Measurements from ENCODE around the gene MYBL2. TPM values are rescaled to one million over a fixed set of nuclear protein-coding genes. Genes with fewer than 3 reads are reported as not detected.
"Not testable (repeated sequence)": the region's sequence is repeated elsewhere in the genome, so short reads cannot be mapped to it uniquely, and the experiment has no call there.

Gene MYBL2
- total RNA-seq (2014; rRNA removed; shearing (Covaris generic)): 21.3 and 40.8 TPM in 2 replicates

DNA sequence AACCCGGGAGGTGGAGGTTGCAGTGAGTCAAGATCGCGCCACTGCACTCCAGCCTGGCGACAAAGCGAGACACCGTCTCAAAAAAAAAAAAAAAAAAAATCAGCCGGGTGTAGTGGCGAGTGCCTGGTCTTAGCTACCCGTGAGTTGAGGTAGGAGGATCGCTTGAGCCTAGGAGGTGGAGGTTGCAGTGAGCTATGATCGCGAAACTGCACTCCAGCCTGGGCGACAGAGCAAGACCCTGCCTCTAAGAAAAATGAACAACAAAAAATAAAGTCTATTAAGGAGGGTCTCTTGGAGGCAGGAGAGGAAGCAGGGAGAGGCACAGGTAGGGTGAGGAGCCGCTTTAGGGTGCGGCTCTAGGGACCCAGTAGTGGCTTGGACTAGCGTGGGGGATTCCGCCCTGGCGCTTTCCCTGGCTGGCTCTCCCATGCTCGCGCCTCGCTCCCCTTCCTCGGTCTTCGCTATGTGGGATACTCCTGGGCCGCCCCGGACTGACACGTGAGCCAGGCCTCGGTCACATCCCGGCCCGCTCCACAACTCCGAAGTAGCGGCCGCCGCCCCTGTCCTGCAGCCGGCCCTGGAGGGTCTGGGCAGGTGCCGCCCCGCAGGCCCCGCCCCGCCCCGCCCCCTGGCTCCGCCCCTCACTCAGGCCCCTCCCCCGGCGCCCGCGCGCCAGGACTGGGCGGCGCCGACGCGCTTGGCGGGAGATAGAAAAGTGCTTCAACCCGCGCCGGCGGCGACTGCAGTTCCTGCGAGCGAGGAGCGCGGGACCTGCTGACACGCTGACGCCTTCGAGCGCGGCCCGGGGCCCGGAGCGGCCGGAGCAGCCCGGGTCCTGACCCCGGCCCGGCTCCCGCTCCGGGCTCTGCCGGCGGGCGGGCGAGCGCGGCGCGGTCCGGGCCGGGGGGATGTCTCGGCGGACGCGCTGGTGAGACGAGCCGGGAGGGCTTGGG, at the start of gene MYBL2:
Gene MYBL2, plus strand, starts transcription at position 739 of the 953 bp plus-strand sequence. Its CDS starts 170 bp downstream, at position 909.
- DNase-seq (ENCODE audit: low spot score): peak; percentile 36

DNA sequence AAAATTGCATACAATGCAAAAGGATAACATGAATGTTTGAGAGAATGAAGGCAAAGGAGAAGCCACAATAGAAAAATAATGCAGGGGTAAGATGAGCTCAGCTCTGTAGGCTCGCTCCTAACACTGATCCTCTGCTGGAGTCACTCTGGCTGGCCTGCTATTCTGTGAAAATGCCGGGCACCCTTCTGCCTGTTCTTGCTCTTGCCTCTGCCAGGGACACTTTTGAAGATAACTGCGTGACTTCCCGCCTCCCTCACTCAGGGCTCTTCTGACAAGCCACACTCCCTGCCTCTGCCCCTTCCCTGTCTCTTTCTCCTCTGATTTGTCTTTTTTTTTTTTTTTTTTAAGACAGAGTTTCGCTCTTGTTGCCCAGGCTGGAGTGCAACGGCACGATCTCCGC, 35.3 kb upstream of the MYBL2 start:
- DNase-seq (ENCODE audit: low spot score): no peak

DNA sequence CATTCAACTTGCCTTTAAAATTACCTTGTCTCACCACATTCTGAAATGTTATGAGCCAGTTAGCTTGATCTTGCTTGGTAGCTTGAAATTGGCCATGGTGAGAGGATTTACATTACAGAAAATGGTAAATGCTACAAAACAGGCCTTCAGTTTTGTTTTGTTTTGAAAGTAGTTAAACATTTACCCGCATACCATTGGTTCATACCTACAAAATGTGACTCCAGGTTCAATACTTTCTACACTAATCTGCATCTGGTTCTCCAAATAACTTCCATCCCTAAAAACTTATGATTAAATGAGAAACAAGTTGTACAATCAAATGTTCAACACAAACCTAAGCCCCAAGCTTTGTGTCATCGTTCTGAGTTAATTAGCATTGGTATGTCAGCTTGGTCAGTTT, 30.5 kb upstream of the MYBL2 start:
- DNase-seq (ENCODE audit: low spot score): no peak

DNA sequence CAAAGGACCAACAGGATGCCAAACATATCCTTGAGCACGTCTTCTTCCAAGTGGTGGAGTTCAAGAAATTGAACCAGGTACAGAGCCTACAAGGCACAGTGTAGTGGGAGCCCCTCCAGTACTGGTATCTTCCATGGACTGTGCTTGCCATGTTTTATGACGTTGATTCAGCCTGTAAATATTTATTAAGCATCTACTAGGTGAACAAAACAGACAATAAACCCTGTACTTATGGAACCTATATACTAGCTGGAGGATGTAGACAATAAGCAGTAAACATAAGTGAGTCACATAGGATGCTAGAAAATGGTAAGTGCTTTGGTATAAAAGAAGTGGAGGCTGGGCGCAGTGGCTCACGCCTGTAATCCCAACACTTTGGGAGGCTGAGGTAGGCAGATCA, 24.4 kb upstream of the MYBL2 start:
- no peak for DNase-seq (ENCODE audit: low spot score)

DNA sequence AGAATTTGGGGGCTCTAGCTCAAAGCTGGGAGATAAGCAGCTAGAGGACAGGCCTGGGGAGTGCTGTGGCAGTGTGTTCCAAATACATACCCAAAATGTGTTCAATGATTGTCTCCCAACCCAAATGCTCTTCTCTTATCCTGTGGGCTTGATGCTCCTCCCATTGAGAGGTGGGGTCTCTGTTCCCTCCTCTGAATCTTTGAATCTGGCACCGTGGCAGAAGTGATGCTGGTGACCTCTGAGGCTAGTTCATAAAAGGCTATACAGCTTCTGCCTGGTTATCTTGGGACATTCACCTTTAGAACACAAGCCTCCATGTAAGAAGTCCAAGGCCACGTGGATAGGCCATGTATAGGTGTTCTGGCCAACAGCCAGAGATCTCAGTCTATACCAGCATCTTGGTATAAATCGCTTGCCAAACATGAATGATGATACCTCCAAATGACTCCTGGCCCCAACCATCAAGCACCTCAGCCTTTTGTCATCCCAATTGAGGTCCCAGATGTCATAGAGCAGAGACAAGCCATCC, 15.9 kb upstream of the MYBL2 start:
- DNase-seq (ENCODE audit: low spot score): no peak

DNA sequence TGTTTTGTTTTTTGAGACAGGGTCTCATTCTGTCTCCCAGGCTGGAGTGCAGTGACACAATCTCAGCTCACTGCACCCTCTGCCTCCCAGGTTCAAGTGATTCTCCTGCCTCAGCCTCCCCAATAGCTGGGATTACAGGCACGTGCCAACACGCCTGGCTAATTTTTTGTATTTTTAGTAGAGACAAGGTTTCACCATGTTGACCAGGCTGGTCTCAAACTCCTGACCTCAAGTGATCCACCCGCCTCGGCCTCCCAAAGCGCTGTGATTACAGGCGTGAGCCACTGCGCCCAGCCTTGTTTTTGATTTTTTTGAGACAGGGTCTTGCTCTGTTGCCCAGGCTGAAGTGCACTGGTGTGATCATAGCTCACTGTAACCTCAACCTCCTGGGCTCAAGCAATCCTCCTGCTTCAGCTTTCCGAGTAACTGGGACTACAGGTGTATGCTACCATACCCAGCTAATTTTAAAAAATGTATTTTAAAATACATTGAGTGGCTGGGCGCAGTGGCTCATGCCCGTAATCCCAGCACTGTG, 15.2 kb upstream of the MYBL2 start:
- DNase-seq (ENCODE audit: low spot score): not testable (repeated sequence)

DNA sequence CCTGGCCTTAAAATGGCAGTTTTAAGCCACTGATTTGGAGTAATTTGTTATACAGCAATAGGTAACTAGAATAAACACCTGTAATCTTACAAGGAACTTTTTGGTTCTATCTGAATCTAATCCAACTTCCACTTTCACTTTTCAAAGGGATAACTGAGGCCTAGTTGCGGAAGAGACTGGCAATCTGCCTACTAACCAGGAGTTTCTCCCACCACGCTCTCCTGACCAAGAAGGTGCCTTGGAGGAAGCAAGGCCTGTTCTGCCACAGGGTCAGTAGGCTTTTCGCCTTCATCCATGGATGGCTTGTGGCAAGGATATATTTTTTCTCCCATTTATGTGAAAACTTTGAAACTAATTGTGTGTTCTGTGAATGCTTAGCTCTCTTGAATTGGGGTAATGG, 12.9 kb upstream of the MYBL2 start:
- no peak for DNase-seq (ENCODE audit: low spot score)

DNA sequence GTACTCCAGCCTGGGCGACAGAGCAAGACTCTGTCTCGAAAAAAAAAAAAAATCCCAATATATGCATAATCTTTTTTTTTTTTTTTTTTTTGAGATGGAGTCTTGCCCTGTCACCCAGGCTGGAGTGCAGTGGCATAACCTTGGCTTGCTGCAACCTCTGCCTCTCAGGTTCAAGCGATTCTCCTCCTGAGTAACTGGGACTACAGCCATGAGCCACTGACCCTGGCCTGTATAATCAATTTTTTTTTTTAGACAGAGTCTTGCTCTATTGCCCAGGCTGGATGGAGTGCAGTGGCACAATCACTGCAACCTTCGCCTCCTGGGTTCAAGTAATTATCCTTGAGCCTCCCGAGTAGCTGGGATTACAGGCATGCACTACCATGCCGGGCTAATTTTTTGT, 11.7 kb upstream of the MYBL2 start:
- not testable (repeated sequence) for DNase-seq (ENCODE audit: low spot score)

DNA sequence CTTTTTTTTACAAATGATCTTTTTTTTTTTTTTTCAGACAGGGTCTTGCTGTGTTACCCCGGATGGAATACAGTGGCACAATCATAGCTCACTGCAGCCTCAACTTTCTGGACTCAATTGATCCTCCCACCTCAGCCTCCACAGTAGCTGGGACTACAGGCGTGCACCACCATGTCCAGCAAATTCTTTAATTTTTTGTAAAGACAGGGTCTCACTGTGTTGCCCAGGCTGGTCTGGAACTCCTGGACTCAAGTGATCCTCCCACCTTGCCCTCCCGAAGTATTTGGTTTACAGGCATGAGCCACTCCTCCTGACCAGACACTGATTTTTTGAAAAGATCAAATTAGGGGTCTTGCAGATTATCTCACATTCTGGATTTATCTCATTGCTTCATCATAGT, 11.0 kb upstream of the MYBL2 start:
- DNase-seq (ENCODE audit: low spot score): no peak

DNA sequence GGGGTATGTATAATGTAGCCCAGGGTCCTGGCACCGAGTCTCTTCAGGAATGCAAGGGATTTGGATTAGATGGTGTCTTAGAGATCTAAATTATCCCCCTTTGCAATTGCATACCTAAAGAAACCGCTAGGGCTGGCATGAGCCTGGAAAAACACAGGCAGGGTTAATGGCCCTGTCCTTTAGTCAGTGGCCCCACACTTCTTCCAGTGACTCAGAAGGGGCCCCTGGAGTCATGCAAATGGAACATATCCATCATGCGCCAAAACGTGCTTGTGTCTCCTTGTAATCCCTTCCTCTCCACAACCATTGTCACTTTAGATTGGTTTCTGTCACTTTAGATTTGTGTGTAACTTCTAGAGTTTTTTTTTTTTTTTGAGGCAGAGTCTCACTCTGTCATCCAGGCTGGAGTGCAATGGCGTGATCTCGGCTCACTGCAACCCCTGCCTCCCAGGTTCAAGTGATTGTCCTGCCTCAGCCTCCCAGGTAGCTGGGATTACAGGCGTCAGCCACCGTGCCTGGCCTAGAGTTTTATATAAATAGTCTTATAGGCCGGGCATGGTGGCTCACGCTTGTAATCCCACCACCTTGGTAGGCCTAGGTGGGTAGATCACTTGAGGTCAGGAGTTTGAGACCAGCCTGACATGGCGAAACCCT, 8.7 kb upstream of the MYBL2 start:
- no peak for DNase-seq (ENCODE audit: low spot score)

DNA sequence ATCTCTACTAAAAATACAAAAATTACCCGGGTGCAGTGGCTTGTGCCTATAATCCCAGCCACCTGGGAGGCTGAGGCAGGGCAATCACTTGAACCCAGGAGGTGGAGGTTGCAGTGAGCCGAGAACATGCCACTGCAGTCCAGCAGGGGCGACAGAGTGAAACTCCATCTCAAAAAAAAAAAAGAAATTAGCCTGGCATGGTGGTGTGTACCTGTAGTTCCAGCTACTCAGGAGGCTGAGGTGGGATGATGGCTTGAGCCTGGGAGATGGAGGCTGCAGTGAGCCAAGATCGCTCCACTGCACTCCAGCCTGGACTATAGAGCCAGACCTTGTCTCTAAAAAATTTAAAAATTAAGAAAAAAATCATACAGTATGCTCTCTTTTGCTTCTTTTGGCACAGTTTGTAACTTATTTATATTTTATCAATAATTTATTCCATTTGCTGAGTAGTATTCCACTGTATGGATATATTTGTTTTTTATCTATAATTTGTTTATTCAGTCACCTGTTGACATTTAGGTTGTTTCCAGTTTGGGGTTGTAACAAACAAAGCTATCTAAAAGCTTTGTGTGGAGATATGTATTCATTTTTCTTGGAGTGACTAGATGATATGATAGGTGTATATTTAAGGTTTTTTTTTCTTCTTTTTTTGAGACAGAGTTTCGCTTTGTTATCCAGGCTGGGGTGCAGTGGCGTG, 8.0 kb upstream of the MYBL2 start:
- no peak for DNase-seq (ENCODE audit: low spot score)

DNA sequence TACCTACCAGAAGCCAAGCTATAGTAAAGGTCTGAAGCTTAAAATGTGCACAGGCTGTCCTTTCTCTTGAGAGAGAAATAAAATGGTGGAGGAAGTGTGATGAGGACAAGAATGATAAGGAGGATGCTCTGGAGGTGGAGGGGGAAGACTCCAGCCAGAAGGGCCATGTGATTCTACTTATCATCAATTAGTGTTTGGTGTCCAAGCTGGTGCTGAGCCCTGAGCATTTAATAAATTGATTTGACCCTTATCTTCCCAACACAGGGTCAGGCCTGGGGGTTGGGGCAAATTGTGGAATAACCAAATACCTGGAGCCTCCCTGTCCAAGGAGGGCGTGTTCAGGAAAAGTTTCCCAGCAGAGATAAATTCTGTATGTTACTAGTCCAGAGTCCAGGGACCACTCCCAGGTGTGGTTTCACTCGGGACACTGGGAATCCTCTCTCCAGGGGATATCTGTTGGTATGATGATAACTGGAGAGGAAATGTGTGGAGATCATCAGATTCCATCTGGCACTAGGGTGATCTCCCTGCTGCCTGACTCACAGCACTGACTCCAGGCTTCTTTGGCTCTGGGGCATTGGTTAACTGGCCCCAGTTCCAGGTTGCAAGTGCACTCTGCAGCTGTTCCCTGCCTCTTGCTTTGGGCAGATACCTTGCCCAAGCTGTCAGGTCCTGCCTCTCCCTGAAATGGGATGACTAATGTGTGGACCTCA, 3.8 kb upstream of the MYBL2 start:
- DNase-seq (ENCODE audit: low spot score): no peak

DNA sequence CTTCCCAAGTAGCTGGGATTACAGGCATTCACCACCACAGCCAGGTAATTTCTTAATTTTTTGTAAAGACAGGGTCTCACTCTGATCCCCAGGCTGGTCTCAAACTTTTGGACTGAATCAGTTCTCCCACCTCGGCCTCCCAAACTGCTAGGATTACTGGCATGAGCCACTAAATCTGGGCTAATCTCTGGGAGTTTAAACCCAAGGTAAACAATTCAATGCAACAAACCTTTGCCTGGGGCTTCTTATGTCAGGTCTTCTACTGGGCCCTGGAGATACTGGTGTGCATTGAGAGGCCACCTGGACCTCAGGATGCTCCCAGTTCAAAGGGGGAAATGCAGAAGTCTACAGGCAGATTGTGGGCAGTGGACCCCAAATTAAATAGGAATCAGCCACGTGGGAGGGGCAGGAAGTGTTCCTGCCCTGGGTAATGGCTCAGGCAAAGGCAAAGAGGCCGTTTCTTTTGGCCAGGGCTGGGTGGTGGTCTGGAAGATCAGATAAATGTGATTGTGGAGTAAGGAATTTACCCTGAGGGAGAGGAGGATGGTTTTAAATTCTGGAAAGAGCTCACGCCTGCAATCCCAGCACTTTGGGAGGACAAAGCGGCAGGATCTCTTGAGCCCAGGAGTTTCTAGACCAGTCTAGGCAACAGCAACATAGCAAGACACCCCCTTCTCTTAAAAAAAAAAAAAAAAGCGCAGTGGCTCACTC, 1.3 kb upstream of the MYBL2 start:
- no peak for DNase-seq (ENCODE audit: low spot score)

DNA sequence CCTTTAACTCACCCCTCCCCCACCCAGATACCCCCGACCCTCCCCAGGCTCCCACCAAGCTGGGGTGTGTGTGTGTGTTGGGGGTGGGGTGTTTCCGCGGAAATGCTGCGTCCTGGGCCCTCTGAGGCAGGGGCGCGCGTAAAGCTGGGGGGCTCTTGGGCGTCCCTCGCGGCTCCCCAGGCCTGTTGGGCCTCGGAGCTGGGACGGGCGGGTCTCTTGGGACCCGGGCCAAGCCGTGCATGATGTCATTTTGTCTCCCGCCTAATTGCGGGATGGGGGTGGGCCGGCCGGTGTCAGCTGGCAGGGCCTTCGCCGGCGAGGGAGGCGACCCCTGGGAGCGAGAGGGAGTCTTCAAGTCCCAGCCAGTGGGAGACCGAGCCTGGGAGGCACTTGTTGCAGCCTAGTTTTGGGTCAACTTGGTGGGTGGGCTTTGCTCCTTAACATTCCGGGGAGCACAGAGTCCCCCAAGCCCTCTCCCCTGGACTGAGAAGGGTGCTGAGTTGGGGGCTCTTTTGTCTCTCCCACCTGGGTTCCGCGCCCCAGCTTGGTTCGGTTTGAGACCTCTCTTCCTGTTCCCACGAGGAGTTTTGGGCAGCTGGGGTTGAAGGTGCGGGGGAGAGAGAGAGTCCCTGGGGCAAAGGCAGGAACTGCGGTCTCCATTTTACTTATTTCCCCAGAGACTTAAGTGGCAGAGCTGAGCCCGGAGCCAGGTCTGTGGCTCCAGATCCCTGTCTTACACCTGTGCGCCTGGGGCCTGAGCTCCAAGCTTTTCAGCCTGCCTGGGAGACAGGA, 623 bp downstream of the MYBL2 start:
- no peak for DNase-seq (ENCODE audit: low spot score)

DNA sequence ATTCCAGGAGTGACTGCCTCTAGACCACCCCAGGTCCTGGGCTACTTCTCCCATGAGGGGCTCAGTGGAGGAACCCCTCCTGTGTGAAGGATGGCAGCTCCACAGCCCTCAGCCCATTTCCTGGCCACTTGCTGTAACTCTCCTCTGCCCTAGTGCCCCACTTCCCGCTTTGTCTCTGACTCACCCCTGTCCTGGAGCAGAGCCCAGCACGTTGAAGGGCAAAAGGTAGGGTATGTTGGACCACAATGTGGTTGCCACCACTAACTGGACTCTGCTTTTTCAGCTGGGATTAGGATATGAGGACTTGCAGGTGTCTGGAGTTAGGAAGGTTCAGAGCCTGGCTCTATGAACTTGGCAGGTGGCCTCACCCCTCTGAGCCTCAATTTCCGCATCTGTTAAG, 2.4 kb downstream of the MYBL2 start:
- peak; percentile 70 for DNase-seq (ENCODE audit: low spot score)

DNA sequence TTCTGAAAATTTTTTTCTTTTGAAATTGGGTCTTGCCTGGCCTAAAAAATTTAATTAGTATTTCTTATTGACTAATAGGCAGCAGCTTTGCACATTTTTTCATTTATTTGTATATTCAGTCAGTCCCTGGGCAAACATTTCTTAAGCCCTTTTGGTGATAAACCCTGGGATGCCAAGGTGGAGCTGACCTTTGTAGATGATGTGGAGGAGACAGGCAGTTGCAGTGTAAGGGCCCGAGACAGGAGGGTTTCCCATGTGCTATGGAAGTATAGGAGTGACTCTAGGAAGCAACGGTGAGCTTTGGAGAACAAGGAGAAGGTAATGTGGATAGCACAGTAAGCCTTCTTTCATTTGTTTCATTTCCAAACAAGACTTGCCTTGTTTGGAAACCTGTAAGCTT, 3.5 kb downstream of the MYBL2 start:
- DNase-seq (ENCODE audit: low spot score): no peak

DNA sequence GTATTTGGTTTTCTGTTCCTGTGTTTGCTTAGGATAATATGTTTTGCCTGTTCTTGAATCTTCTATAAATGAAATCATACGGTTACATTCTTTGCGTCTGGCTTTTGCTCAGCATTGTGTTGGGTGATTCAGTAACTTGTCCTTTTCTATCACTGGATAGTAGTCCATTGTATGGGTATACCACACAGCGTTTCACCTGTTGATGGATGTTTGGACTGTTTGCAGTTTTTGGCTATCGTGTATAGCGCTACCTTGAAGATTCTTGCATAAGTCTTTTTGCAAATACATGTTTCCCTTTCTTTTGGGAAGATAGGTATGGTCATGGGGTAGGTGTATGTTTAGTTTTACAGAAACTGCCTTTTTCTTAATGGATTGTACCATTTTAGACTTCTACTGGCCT, 9.5 kb downstream of the MYBL2 start:
- no peak for DNase-seq (ENCODE audit: low spot score)

DNA sequence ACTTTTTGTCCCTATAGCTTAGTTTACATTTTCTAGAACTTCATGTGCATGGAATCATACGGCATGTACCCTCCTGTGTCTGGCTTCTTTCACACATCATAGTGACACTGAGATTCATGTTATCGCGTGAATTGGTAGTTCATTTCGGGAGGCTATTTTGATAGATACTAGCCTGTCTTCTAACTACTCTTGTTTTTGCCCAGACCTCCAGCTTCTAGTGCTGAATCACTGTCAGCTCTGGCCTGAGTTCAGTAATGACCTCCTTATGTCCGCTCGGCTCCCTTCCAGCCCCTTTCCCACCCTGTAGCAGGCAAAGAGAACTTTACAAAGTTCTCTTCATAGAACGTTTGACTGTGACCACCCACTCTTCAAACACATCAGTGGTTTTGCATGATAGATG, 14.1 kb downstream of the MYBL2 start:
- no peak for DNase-seq (ENCODE audit: low spot score)

DNA sequence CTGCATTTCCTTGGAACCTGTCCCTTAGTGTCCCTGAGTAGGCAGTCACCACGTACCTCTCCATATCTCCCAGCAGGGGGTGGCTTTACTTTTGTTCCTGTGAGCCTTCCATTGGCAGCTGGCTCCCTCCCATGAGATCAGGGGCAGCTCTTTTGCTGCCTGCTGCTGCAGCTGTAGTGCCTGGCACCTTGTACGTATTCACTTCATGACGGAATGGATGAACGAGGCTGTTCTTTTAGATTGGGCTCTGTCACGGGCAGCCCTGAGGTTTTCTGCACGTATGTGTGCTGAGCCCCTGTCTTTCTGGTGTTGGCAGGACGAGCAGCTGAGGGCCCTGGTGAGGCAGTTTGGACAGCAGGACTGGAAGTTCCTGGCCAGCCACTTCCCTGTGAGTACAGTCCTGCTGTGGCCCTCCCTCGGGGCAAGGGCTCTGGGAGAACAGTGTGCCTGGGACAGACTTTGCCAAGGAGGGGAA, 14.6 kb downstream of the MYBL2 start:
- no peak for DNase-seq (ENCODE audit: low spot score)

DNA sequence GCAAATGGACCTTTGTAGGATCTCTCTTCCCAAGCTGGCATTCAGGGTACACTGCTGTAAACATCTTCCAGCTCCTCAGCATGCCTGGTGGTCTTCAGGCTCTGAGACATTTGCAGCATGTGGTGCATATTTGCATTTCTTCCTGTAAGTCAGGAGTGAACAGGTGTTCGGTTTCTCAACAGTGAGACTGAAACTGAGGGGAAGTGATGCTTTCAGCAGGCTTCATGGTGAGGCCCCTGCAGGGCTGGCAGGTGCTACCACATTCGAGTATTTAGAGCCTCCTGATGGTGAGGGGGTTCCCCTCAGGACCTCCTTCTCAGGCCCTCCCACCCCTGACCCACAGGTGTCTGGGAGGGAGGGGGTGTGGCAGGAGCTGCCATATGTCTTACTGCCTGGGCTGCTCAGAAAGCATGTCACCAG, 15.1 kb downstream of the MYBL2 start:
- DNase-seq (ENCODE audit: low spot score): no peak

Measured in H4 (cell line).